SW 1271 (cell line): ENCODE results near the gene RHBDD1.

ENCODE experiments used
- DNase-seq, 2 experiments: peaks; one replicate each; lab custom pipeline; 2025; lab: John Stamatoyannopoulos, UW

The RHBDD1 gene

GRCh38 chr2:227031379-227031778 lies 195.5 kb downstream of the RHBDD1 start:
- no peak for DNase-seq

- no peak for DNase-seq
Measured at GRCh38 chr2:227033471-227034148, 197.8 kb downstream of the RHBDD1 start.

DNA sequence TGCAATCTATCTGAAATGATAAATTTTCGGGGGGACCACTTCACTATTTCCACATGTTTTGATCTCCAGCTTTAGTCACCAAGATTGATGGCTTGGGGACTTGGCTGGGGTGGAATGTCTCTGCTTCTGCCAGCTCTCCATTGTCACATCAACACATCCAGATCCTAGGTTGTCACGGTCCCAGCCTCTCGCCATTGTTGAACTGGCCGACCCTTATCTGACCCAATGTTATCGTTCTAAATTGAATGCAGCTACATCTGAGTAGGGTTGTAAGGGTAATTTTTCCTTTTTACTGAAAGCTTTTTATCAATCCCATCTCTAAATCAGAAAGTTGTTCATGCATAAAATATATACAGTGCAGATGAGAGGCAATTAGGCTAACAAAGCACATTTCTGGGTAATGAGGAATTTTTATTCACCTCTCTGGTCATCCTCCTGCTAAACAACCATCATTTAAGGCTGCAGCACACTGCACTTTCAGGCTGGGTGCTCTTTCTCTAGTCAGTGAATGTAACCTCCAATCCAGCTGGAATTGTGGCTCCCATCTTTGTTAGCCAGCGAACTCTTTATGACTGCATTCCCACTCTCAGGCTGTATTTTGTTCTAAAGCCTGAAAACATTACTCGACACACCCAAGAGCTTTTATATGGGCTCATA lies 200.0 kb downstream of the RHBDD1 start:
- DNase-seq, result no peak

GRCh38 chr2:227036527-227036926 lies 200.7 kb downstream of the RHBDD1 start:
- no peak for DNase-seq

GRCh38 chr2:227038550-227039189 lies 202.8 kb downstream of the RHBDD1 start:
- DNase-seq, result no peak

- no peak for DNase-seq
Measured at GRCh38 chr2:227043981-227044380, 208.1 kb downstream of the RHBDD1 start.
